Measurements from ENCODE around the gene KLF1. TPM values are rescaled to one million over a fixed set of nuclear protein-coding genes. Genes with fewer than 3 reads are reported as not detected.
A peak's percentile ranks its signal among the peaks of the same experiment; 100 is the strongest.

Gene KLF1
- total and polyA plus RNA-seq, 12 donors = 0.23 to 0.83 (median 0.24) TPM; not detected in 9

- peak in 1 of 7 donors; percentile 26 for DNase-seq
- Histone ChIP-seq H3K27ac (no peak overlapping the region), H3K27me3 (peaks cover 20% of the 10 kb centered on the region), H3K36me3 (replicated peaks in 1 of 2) (no peaks in the 10 kb centered on the region), H3K4me3 (peak overlapping the region in 1 of 4 donors; percentile 44), H3K4me1 (replicated peaks in 1 of 2) (peaks cover 0 to 13% of the 10 kb centered on the region in 2 donors), H3K9me3 (replicated peaks in 1 of 3) (no peaks in the 10 kb centered on the region)
- TF ChIP-seq POLR2A (IDR thresholded peaks at IDR 0.05) (no peak), CTCF (IDR thresholded peaks at IDR 0.05) (no peak)
- intact Hi-C loops (cut with DNase I) = no loop called here
- WGBS, 4 donors = 4 to 36% (median 7%) methylated on average over 8 to 53 of the region's 53 CpGs
Observed at GRCh38 chr19:12885749-12886650, 1.0 kb downstream of the KLF1 start.

DNA sequence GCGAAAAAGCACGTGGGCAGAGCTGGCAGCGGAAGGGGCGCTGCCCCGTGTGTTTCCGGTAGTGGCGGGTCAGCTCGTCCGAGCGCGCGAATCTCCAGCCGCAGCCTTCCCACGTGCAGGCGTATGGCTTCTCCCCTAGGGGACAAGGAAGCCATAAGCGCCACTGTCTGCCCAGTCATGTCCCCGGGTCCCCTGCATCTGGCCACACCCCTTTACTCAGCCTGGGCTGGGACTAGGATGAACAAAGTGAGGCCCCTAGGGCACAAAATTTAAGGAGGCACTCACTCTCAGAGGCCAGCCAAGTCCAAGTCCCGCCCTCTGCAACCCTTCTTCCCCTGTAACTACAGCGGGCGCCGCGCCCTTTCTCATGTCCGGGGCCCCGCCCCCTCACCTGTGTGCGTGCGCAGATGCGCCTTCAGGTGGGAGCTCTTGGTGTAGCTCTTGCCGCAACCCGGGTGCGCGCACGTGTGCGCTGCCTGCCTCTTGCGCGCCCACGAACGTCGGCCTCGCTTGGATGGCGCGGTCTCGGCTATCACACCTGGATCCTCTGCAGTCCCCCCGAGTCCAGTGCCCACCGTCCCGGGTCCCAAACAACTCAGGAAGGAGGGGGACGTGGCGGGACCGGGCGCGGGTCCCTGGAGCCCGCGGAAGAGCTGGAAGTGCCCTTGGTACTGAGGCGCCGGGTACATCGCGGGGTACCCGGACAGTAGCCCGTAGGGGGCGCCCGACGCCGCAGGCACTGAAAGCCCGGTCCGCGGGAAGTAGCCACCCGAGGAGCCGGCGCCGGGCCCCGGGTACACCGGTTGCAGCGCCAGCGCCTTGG lies 1.9 kb downstream of the KLF1 start:
- peak in 6 of 7 donors; percentile 43 to 70 (median 59) for DNase-seq
- Histone ChIP-seq H3K27ac (no peak overlapping the region), H3K4me3 (peak overlapping the region in 1 of 4 donors; percentile 44), H3K9me3 (replicated peaks in 1 of 3) (no peaks in the 10 kb centered on the region), H3K27me3 (peaks cover 20% of the 10 kb centered on the region), H3K36me3 (replicated peaks in 1 of 2) (no peaks in the 10 kb centered on the region), H3K4me1 (replicated peaks in 1 of 2) (peaks cover 0 to 13% of the 10 kb centered on the region in 2 donors)
- TF ChIP-seq CTCF (IDR thresholded peaks at IDR 0.05) (peak; percentile 22 to 52 (median 40)), POLR2A (IDR thresholded peaks at IDR 0.05) (no peak)
- intact Hi-C loops (cut with DNase I) = no loop called here
- WGBS, 4 donors = 4 to 16% (median 8%) methylated on average over 27 to 73 of the region's 73 CpGs

DNA sequence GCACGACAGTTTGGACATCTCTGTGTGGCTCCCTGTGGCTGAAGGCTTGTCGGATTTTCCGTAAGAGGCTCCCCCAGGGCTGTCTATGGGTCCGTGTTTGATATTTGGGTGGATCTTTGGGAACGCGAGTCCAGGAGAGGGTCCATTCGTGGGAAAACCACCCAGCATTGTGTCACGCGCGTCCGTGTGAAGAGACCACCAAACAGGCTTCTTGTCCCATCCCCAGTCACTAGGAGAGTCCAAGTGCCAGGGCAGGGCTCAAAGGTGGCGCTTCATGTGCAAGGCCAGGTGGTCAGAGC lies 2.4 kb downstream of the KLF1 start:
- Histone ChIP-seq H3K36me3 (replicated peaks in 1 of 2) (no peaks in the 10 kb centered on the region), H3K4me3 (no peak overlapping the region), H3K4me1 (replicated peaks in 1 of 2) (peaks cover 0 to 13% of the 10 kb centered on the region in 2 donors), H3K27me3 (peaks cover 20% of the 10 kb centered on the region), H3K9me3 (replicated peaks in 1 of 3) (no peaks in the 10 kb centered on the region), H3K27ac (no peak overlapping the region)
- TF ChIP-seq CTCF (IDR thresholded peaks at IDR 0.05) = no peak
- no peak for TF ChIP-seq POLR2A (IDR thresholded peaks at IDR 0.05)
- intact Hi-C loops (cut with DNase I) = no loop called here
- WGBS, 4 donors = 70 to 76% (median 72%) methylated on average over 3 to 12 of the region's 12 CpGs
- no peak for DNase-seq

DNA sequence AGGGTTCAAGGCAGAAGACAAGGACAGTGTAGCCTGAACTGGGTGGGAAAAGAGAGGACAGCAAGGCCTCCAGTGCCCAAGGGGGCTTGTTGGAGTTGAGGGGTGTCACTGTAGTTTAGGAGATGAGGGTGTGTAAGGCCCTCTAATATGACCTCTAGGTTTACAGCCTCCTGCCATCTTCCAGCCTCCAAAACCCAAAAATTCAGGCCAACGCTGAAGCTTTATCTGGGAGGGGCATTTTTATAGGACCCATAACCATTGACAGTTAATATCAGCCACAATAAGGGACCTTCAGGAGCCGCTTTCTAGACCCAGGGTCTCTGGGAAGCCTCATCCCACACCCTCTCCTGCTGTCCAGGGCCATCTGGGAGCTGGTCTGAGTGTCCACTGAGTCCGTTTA lies 2.8 kb downstream of the KLF1 start:
- Histone ChIP-seq H3K36me3 (replicated peaks in 1 of 2) (no peaks in the 10 kb centered on the region), H3K9me3 (replicated peaks in 1 of 3) (no peaks in the 10 kb centered on the region), H3K4me3 (no peak overlapping the region), H3K27me3 (peaks cover 20% of the 10 kb centered on the region), H3K4me1 (replicated peaks in 1 of 2) (peaks cover 0 to 13% of the 10 kb centered on the region in 2 donors), H3K27ac (no peak overlapping the region)
- intact Hi-C loops (cut with DNase I) = no loop called here
- DNase-seq = no peak
- TF ChIP-seq POLR2A (IDR thresholded peaks at IDR 0.05) (no peak), CTCF (IDR thresholded peaks at IDR 0.05) (no peak)
- WGBS, 4 donors = 81 to 93% (median 87%) methylated on average over 2 to 3 of the region's 3 CpGs
